CD8-positive, alpha-beta memory T cell (primary cell): ENCODE results near the gene CDC42BPB. TPM values are rescaled to one million over a fixed set of nuclear protein-coding genes. Genes with fewer than 3 reads are reported as not detected.

Source experiments
- CTCF ChIA-PET: fragments of 350-600 bp; sonication (Branson Sonifier 250); formaldehyde crosslinking; loops from one replicate; lab custom pipeline; 2021; ENCODE audit warnings: antibody characterized with exemption; lab: Charles Lee
- POLR2A ChIA-PET: fragments of 350-600 bp; sonication (Branson Sonifier 250); formaldehyde crosslinking; loops from one replicate; lab custom pipeline; 2021; ENCODE audit warnings: antibody characterized with exemption; lab: Charles Lee
- DNase-seq, 5 donors: peaks; one replicate each; pipeline versions ENCODE4 v3.0.0 to v3.0.0-alpha.2; 2020 to 2022; ENCODE audit warnings: mixed read lengths in 1 of 5
- H3K27ac ChIP-seq: one replicate; pipeline ENCODE4 v1.7.0; 2013; ENCODE audit warnings: low read depth, mild to moderate bottlenecking, low read length, moderate library complexity
- H3K27me3 ChIP-seq: 2 replicates; pipeline ENCODE4 v1.7.0; 2013; ENCODE audit warnings: low read length, mild to moderate bottlenecking; ENCODE audit not compliant: insufficient read depth, poor library complexity, severe bottlenecking
- H3K36me3 ChIP-seq: 2 replicates; pipeline ENCODE4 v1.7.0; 2013; ENCODE audit warnings: mild to moderate bottlenecking, low read length, moderate library complexity; ENCODE audit not compliant: insufficient read depth
- H3K4me1 ChIP-seq: 2 replicates; pipeline ENCODE4 v1.7.0; 2013; ENCODE audit warnings: mild to moderate bottlenecking, low read length, moderate library complexity; ENCODE audit not compliant: insufficient read depth
- H3K4me3 ChIP-seq: 2 replicates; pipeline ENCODE4 v1.7.0; 2013; ENCODE audit warnings: mild to moderate bottlenecking, low read length
- H3K9me3 ChIP-seq: 2 replicates; pipeline ENCODE4 v1.7.0; 2013; ENCODE audit warnings: mild to moderate bottlenecking, low read length
- H3K27ac Mint-ChIP-seq, 8 donors: one replicate each; pipeline ENCODE4 v1.8.0; 2020 to 2021; ENCODE audit warnings: mixed read lengths in 8 of 8, mild to moderate bottlenecking in 6 of 8, inconsistent platforms in 3 of 8, moderate library complexity in 3 of 8
- H3K27me3 Mint-ChIP-seq, 2 donors: one replicate each; pipeline ENCODE4 v1.8.0; 2020 to 2021; ENCODE audit warnings: mixed read lengths in 2 of 2, mild to moderate bottlenecking in 1 of 2, moderate library complexity in 1 of 2
- H3K36me3 Mint-ChIP-seq, 3 donors: one replicate each; pipeline ENCODE4 v1.8.0; 2020 to 2021; ENCODE audit warnings: mixed read lengths in 3 of 3, inconsistent platforms in 1 of 3, mild to moderate bottlenecking in 1 of 3
- H3K4me1 Mint-ChIP-seq, 3 donors: one replicate each; pipeline ENCODE4 v1.8.0; 2020 to 2021; ENCODE audit warnings: mixed read lengths in 3 of 3, inconsistent platforms in 1 of 3, mild to moderate bottlenecking in 1 of 3
- H3K4me3 Mint-ChIP-seq, 7 donors: one replicate each; pipeline ENCODE4 v1.8.0; 2020 to 2021; ENCODE audit warnings: mixed read lengths in 7 of 7, mild to moderate bottlenecking in 6 of 7, moderate library complexity in 4 of 7, inconsistent platforms in 2 of 7
- H3K9me3 Mint-ChIP-seq, 5 donors: one replicate each; pipeline ENCODE4 v1.8.0; 2020 to 2022; ENCODE audit warnings: mixed read lengths in 5 of 5, mild to moderate bottlenecking in 3 of 5, moderate library complexity in 2 of 5, inconsistent platforms in 1 of 5
- polyA plus RNA-seq: library from polyadenylated mRNA; unstranded; fragments of 300-500 nt; fragmentation: Illumina TruSeq; gene quantifications from one replicate; pipeline ENCODE4 v1.2.3, GENCODE V29; 2021
- total RNA-seq, 2 experiments: library from RNA; stranded (reverse); gene quantifications; one replicate each; pipeline ENCODE4 v1.2.3, GENCODE V29; 2021

CDC42BPB gene
- total and polyA plus RNA-seq, 3 experiments from 2014 or later, result 0.32 to 2.9 (median 1.6) TPM

DNA sequence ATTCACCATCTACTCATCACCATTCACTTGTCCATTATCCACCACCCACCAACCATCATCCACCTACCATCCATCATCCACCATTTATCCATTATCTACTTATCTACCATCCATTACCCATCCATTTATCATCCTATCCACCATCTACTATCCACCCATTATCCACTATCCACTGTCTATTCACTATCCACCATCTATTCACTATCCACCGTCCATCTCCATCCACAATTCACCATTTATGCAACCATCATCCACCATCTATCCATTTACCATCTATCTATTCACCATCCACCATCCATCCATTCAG lies 136.4 kb downstream of the CDC42BPB start:
- POLR2A ChIA-PET, result no interaction called here
- Mint-ChIP-seq H3K36me3 (no peaks in the 10 kb centered on the region), H3K4me3 (no peak overlapping the region)

DNA sequence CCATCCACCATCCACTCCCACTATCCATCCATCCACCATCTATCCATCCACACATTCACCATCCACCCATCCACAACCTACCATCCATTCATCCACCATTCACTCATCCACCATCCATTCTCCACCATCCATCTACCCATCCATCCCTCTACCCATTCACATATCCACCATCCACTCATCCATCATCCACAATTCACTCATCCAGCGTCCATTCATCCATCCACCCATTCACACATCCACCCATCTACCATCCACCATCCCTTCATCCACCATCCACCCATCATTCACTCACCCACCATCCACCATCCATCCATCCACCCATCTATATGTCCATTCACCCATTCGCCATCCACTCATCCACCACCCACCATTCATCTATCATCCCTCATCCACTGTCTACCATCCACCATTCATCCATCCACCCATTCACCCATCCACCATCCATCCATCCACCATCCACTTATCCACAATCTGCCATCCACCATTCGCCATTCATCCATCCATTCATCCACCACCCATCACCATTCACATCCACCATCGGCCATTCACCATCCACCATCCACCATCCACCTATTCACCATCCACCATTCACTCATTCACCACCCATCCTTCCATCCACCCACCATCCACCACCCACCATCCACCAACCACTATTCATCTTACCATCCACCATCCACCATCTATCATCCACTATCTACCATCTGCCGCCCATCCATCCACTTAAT lies 136.9 kb downstream of the CDC42BPB start:
- Histone ChIP-seq H3K27ac (no peak overlapping the region), H3K4me1 (peaks cover 15% of the 10 kb centered on the region), H3K9me3 (no peaks in the 10 kb centered on the region), H3K27me3 (no peaks in the 10 kb centered on the region), H3K4me3 (no peak overlapping the region), H3K36me3 (no peaks in the 10 kb centered on the region)
- H3K4me1 Mint-ChIP-seq, result peaks cover 5 to 17% (median 5%) of the 10 kb centered on the region in 3 donors
- ChIA-PET POLR2A (no interaction called here), CTCF (no interaction called here)
- H3K9me3 Mint-ChIP-seq, result no peaks in the 10 kb centered on the region
- H3K4me3 Mint-ChIP-seq, result no peak overlapping the region
- H3K27me3 Mint-ChIP-seq, result peaks cover 4 to 6% of the 10 kb centered on the region in 2 donors
- H3K27ac Mint-ChIP-seq, result no peak overlapping the region
- no peak for DNase-seq
- no peaks in the 10 kb centered on the region for H3K36me3 Mint-ChIP-seq

More for the DNA sequence above, 136.4 kb downstream of the CDC42BPB start:
- no peak for DNase-seq
- CTCF ChIA-PET, result no interaction called here
- Mint-ChIP-seq H3K9me3 (no peaks in the 10 kb centered on the region), H3K27ac (no peak overlapping the region), H3K27me3 (peaks cover 4 to 10% of the 10 kb centered on the region in 2 donors), H3K4me1 (peaks cover 5 to 22% (median 7%) of the 10 kb centered on the region in 3 donors)
- Histone ChIP-seq H3K4me1 (peaks cover 15% of the 10 kb centered on the region), H3K27me3 (no peaks in the 10 kb centered on the region), H3K4me3 (no peak overlapping the region), H3K9me3 (no peaks in the 10 kb centered on the region), H3K36me3 (no peaks in the 10 kb centered on the region), H3K27ac (no peak overlapping the region)

DNA sequence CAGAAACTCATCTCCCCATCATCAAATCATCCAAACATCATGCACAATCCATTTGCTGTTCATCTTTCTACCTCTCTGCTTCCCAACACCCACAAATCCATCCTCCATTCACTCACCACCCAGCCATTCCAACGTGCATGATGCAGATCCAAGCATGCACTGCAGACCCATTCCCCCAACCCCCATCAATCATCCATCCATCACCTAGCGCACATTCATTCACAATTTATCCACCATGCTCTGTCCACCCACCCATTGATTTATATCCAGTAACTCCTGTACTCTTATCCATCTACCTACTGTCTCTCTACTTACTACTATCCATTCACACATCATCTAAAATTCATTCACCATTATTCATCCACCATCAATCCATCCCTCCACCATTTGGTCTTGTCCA lies 138.9 kb downstream of the CDC42BPB start:
- H3K27me3 ChIP-seq, result no peaks in the 10 kb centered on the region
- no peaks in the 10 kb centered on the region for H3K9me3 Mint-ChIP-seq
- no peak overlapping the region for H3K27ac Mint-ChIP-seq
- H3K27me3 Mint-ChIP-seq, result no peaks in the 10 kb centered on the region
- no peaks in the 10 kb centered on the region for H3K9me3 ChIP-seq
- H3K4me3 ChIP-seq, result no peak overlapping the region
- ChIA-PET CTCF (no interaction called here), POLR2A (no interaction called here)
- no peak overlapping the region for H3K4me3 Mint-ChIP-seq
- no peak for DNase-seq
- no peak overlapping the region for H3K27ac ChIP-seq
- peaks cover 4% of the 10 kb centered on the region for H3K4me1 ChIP-seq
- no peaks in the 10 kb centered on the region for H3K36me3 Mint-ChIP-seq
- H3K4me1 Mint-ChIP-seq, result peaks cover 0 to 5% (median 2%) of the 10 kb centered on the region in 3 donors
- H3K36me3 ChIP-seq, result no peaks in the 10 kb centered on the region

DNA sequence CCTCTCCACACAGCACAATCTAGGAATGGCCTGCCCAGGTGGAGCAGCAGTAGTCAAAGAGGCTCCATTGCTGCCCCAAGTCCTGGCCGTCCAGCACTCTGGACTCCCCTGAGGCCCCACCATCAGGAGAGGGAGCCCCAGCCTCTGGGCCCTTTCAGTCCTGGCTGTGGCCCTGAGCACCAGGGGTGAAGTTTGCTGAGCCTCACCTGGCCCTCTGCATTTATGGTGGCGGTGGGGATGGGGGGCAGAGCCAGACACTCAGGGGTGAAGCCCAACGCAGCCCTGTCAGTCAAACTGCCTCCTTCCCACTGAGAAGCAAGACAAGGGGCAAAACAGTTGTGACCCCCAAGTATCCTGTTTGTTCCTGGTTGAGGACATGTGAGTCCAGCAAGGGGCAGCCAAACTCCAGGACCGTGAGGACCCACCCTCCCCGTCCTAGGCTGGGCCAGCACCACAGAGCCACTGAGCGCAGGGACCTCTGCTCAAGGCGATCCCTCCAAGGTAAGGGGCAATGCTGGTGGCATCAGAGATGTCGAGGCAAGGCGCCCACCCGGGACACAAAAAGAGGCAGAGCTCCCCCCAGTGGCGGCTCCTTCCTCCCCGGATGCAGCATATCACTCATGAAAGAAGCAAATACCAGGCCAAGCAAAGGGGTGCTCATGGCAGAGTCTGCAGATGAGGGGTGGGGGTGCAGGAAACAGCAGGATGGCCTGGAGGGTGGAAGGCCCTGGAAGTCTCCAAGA lies 139.7 kb downstream of the CDC42BPB start:
- Mint-ChIP-seq H3K36me3 (no peaks in the 10 kb centered on the region), H3K27me3 (no peaks in the 10 kb centered on the region), H3K27ac (peak overlapping the region in 4 of 8 donors; percentile 2 to 54 (median 28)), H3K4me3 (no peak overlapping the region), H3K4me1 (no peaks in the 10 kb centered on the region), H3K9me3 (no peaks in the 10 kb centered on the region)
- no peaks in the 10 kb centered on the region for H3K27me3 ChIP-seq
- peak; percentile 30 to 75 (median 55) for DNase-seq
- H3K4me3 ChIP-seq, result no peak overlapping the region
- no peaks in the 10 kb centered on the region for H3K4me1 ChIP-seq
- no peaks in the 10 kb centered on the region for H3K36me3 ChIP-seq
- POLR2A ChIA-PET, result no interaction called here
- H3K9me3 ChIP-seq, result no peaks in the 10 kb centered on the region
- CTCF ChIA-PET, result interaction anchor here (1.0 kb wide), 1 partner anchor 223 kb away, joined by 6 read pairs; no protein-coding TSS in a partner anchor
- no peak overlapping the region for H3K27ac ChIP-seq

DNA sequence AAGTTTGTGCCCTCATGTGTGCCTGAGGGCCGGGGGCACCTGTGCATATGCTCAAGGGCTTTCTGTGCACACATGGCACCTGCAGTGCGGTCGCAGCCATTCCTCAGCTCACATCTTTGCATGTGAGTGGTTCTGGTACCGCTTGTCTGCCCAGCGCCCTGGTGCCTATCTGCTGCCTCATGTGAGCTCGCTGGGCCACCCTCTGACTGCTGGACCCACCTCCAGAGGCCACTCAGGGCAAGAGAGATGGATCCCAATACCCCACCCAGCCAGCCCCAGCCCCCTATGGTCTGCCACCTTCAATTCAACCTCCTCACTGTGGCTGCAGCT lies 140.3 kb downstream of the CDC42BPB start:
- no peaks in the 10 kb centered on the region for H3K4me1 ChIP-seq
- H3K27me3 ChIP-seq, result no peaks in the 10 kb centered on the region
- no peaks in the 10 kb centered on the region for H3K4me1 Mint-ChIP-seq
- no peaks in the 10 kb centered on the region for H3K27me3 Mint-ChIP-seq
- peaks cover 0 to 1% (median 0%) of the 10 kb centered on the region in 3 donors for H3K36me3 Mint-ChIP-seq
- no peak overlapping the region for H3K27ac ChIP-seq
- no peak for DNase-seq
- CTCF ChIA-PET, result interaction anchor here (1.0 kb wide), 1 partner anchor 222 kb away, joined by 6 read pairs; no protein-coding TSS in a partner anchor
- peak overlapping the region in 4 of 8 donors; percentile 2 to 54 (median 28) for H3K27ac Mint-ChIP-seq
- no peak overlapping the region for H3K4me3 Mint-ChIP-seq
- no peak overlapping the region for H3K4me3 ChIP-seq
- POLR2A ChIA-PET, result no interaction called here
- no peaks in the 10 kb centered on the region for H3K9me3 Mint-ChIP-seq
- H3K9me3 ChIP-seq, result no peaks in the 10 kb centered on the region
- H3K36me3 ChIP-seq, result no peaks in the 10 kb centered on the region

DNA sequence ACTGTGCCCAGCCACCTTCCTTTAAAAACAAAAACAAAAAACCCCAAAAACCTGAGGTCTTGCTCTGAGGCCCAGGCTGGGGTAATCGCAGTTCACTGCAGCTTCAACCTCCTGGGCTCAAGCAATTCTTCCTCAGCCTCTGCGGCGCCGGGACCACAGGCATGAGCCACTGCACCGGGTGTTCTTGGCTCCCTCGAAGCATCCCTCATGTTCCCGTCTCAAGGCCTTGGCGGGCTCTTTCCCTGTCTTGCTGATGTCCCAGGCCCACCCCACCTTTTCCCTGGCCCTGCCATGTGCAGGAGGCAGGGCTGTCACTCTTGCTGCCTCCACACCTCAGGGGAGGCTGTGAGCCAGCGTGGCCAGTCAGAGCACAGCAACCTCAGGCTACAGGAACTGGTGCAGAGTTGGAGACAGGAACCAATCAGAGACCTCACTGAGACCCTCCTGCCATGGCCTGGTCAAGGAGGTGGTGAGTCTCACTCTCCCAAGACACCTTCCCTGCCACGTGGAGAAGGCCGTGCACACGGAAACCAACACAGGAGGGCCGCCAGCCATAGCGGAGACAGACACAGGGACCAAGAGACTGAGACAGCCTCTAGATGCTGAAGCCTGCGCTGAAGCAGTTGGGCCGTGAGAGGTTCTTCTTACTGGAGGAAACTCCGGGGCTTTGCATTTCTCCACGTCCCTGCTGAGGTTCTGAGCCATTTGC lies 140.8 kb downstream of the CDC42BPB start:
- Mint-ChIP-seq H3K4me3 (no peak overlapping the region), H3K4me1 (no peaks in the 10 kb centered on the region), H3K9me3 (no peaks in the 10 kb centered on the region), H3K27ac (peak overlapping the region in 2 of 8 donors; percentile 10 to 33), H3K36me3 (peaks cover 0 to 1% (median 0%) of the 10 kb centered on the region in 3 donors), H3K27me3 (no peaks in the 10 kb centered on the region)
- ChIA-PET POLR2A (no interaction called here), CTCF (interaction anchor here (0.7 to 1.0 kb wide), 3 partner anchors 45 to 222 kb away, joined by 3 to 6 read pairs (median 3); no protein-coding TSS in a partner anchor)
- H3K27ac ChIP-seq, result no peak overlapping the region
- no peaks in the 10 kb centered on the region for H3K9me3 ChIP-seq
- no peaks in the 10 kb centered on the region for H3K36me3 ChIP-seq
- H3K4me1 ChIP-seq, result no peaks in the 10 kb centered on the region
- no peak overlapping the region for H3K4me3 ChIP-seq
- no peak for DNase-seq
- no peaks in the 10 kb centered on the region for H3K27me3 ChIP-seq

DNA sequence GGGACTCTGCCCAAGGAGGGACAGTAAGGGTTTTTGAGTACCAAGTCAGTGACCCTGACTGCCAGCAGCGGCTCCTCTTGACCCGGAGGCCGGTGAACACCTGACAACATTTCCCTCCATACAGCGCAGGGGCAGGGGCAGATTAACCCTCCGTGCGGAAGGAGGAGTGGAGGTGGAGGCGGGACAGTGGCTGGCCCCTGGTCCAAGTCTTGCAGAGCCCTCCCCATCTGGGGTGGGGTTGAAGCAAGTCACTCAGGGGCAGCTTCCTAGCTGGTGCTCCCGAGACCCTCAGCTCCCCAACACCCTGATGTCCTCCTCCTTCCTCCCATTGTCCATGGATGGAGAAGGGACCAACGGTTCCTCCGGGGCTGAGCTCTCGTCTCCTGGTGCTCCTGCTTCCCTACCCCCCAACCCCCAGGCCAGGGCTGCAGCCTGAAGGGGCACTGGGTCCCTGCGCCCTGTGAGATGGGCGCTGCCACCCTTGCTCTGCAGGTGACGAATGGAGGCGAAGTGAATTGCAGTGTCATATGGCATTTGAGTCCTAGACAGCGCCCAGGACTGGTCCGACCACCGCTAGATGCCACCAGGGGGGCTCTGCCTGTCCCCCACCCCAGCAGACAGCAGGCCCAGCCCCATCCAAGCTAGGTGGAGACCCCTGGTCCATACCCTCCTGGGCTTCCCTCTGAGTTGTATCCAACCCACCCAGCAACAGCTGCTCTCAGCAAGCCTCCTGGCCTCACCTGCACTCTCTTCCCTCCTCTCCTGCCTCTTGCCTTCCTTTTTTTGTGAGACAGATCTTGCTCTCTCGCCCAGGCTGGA lies 141.8 kb downstream of the CDC42BPB start:
- no peaks in the 10 kb centered on the region for H3K9me3 ChIP-seq
- no peaks in the 10 kb centered on the region for H3K27me3 ChIP-seq
- peak overlapping the region in 5 of 8 donors; percentile 14 to 83 (median 39) for H3K27ac Mint-ChIP-seq
- ChIA-PET CTCF (interaction anchor here (0.6 to 0.8 kb wide), 3 partner anchors 44 to 221 kb away, joined by 3 read pairs; no protein-coding TSS in a partner anchor), POLR2A (no interaction called here)
- H3K4me1 Mint-ChIP-seq, result no peaks in the 10 kb centered on the region
- H3K36me3 ChIP-seq, result no peaks in the 10 kb centered on the region
- H3K4me3 ChIP-seq, result no peak overlapping the region
- H3K27ac ChIP-seq, result no peak overlapping the region
- no peaks in the 10 kb centered on the region for H3K27me3 Mint-ChIP-seq
- no peak overlapping the region for H3K4me3 Mint-ChIP-seq
- H3K9me3 Mint-ChIP-seq, result no peaks in the 10 kb centered on the region
- peak in 1 of 5 donors; percentile 44 for DNase-seq
- no peaks in the 10 kb centered on the region for H3K4me1 ChIP-seq
- peaks cover 0 to 10% (median 3%) of the 10 kb centered on the region in 3 donors for H3K36me3 Mint-ChIP-seq
